Kidney tubule cell (primary cell): Measurements from ENCODE around the gene UBE2Q1.

Experiments used
- DNase-seq: peaks from one replicate; pipeline ENCODE4 v3.0.0-alpha.2; 2018; ENCODE audit warnings: low spot score

UBE2Q1 gene

DNA sequence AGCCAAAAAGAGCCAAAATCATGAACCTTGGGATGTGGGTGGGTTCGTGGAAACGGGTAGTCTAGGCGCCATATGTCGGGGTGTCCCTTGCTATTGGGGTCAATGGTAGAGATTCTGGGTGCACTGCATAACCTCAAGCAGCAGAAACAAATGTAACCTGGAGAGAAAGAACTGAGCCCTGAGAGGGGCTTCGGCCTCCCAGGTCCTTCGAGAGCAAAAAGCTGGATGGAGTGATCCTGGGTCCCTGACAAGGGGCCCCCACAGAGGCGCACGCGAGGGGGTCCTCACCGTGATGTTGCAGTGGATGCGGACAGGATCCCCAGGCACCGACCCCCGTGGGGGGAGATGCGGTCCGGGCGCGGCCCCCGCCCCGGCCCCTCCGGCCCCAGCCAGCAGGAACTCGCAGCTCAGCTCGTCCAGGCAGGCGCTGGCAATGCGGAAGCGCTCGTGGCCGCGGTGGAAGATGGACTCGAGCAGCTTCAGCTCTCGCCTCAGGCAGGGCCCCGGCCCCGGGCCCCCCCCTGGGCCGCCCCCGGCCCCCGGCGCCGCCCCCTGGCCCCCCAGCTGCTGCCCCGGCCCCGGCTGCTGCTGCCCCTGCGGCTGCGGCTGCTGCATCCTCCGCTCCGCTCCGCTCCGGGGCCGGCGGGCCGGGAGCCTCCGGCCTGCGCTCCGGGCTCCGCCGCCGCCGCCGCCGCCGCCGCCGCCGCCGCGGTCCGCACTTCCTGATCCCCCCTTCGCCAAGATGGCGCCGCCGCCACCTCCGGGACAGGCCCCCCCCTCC, at the start of gene UBE2Q1:
Gene UBE2Q1, minus strand, starts transcription at position 724 of the 781 bp plus-strand sequence. Its CDS starts 109 bp downstream, at position 615.
- peak; percentile 39 for DNase-seq

- peak; percentile 96 for DNase-seq
These were observed 49.3 kb upstream of the UBE2Q1 start, which contains the start of gene ADAR for GRCh38 chr1:154607609-154608396. TSS of gene ADAR (minus strand) at chr1:154608186. CDS start at chr1:154608006, 180 bp downstream.

DNA sequence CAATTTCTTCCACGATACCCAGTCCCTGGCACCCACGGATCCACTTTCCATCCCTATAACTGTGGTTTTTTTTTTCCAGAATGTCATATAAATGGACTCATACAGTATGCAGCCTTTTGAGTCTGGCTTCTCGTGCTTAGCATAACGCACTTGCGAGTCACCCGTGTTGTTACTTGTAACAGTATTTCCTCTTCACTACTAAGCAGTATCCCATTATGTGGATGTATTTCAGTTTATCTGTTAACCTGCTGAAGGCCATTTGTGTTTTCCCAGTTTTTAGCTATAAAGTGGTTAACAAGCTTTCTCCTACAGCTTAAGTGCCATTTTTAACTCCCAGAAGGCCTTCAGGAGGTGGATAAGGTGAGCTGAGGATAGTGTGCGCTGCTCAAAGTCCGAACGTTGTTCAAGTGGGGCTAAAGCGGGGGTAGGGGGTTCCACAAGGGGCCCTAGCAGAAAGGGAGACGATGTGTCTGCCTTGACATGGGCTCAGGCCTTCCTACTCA, 48.7 kb upstream of the UBE2Q1 start:
- peak; percentile 54 for DNase-seq

DNA sequence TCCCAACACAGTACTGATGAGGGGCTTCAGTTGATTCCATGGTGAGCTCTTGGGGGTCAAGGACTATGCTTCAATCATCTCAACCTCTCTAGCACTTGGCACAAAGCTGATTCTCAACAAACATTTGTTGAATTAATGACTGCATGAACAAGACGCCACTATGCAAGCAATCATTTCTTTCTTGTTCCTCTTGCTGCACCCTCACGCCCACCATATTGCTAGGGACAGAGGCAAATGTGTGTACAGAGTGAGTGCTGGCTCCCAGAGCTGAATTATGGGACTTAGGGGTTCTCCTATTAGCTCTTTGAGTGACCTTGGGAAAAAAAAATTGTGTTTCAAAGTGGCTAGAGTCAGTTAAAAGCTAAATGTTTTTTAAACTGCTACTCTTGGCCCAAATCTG, 47.1 kb upstream of the UBE2Q1 start:
- no peak for DNase-seq

DNA sequence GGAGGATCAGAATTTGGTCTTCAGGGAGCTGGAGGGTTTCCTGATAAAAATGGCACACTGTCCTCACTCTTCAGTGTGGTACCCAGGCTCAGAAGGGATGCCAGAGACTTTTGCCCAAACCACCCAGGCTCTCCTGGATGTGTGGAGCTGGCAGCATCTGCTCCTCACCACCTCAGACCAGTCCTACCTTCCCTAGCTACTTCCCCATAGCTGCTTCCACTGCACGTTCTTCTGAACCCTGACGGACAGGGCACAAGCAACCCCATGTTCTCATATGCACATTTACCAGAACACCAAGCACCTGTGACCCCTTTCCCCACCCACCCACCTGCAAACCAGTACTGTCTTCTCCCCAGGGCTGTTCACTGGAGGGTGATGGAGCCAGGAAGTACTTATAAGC, 44.9 kb upstream of the UBE2Q1 start:
- no peak for DNase-seq

DNA sequence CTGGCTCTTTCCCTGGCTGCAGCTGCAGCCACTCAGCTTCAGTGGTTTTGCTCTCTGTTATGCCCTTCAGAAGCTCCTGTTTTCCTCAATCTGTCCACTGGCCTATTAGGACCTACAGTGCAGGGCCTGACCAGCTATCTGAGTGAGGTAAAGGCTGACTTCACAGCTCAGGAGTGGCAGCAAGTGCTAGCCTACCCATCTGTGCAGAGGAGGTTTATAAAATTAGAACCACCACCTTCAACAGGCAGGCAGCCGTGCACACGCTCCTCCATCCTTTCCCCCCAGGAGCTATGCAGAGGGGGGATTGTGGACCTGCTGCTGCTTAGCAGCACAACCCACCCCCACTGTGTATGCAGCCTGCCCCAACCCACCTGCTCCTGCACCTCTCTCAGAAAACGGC, 41.2 kb upstream of the UBE2Q1 start:
- DNase-seq: no peak

DNA sequence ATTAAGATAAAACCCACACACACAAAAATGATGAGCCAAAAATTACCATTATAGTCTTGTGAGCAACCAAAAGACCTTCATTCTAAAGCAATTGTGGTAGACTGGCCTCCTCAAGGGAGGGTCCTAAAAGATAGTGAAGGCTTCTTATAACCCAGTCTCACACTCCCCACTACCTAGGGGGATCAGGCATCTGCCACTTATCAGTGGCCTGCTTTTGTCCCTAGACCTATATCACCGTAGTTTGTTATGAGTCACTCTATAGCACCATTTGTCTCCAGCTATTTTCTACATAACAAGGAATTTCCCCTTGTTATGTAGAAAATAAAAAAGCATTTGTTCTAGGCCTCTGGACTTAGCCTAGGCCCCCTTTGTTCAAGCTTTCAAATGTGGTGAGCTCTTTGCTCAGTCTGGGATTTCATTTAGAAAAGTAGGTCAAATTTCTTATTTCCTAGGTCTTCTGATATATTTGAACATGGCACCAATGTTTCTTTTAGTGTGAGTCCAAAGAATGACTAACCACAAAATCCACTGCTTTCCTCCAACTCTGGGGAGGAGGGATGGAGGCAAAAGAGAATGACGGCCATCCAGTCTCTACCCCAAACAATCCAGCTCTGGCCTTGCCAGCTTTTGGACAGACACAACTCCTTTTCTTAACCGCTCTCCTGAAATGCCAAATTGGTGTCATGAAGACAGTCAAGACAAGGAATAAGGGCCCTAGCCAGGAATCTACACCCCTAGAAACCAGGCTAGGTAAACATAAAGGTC, 40.6 kb upstream of the UBE2Q1 start:
- no peak for DNase-seq

- DNase-seq: peak; percentile 66
These were observed 37.2 kb upstream of the UBE2Q1 start for GRCh38 chr1:154595621-154596020.

GRCh38 chr1:154594811-154595210, 36.3 kb upstream of the UBE2Q1 start:
- no peak for DNase-seq

- no peak for DNase-seq
These were observed 34.9 kb upstream of the UBE2Q1 start for GRCh38 chr1:154593390-154593789.

GRCh38 chr1:154591206-154591605, 32.7 kb upstream of the UBE2Q1 start:
- no peak for DNase-seq

GRCh38 chr1:154590756-154591155, 32.3 kb upstream of the UBE2Q1 start:
- no peak for DNase-seq

DNA sequence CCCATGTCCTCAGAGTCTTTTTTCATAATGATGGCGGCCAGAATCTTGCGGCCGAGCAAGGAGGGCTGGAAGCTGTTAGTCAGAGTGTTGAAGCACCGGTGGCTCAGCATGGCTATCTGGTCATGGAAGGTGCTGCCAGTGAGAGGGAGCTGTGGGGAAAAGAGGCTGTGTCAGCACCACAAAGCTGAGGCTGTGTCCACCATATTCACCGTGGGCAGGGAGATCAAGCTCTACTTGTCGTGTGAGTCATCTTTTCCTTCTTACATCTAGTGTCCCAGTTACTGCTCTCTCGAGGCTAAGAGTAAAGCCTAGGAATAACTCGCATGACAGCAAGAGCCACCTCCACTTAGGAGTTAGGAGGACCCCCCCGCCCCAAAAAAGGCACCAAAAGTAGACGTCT, 31.3 kb upstream of the UBE2Q1 start:
- no peak for DNase-seq

- no peak for DNase-seq
These were observed 28.2 kb upstream of the UBE2Q1 start for GRCh38 chr1:154586641-154587040.

DNA sequence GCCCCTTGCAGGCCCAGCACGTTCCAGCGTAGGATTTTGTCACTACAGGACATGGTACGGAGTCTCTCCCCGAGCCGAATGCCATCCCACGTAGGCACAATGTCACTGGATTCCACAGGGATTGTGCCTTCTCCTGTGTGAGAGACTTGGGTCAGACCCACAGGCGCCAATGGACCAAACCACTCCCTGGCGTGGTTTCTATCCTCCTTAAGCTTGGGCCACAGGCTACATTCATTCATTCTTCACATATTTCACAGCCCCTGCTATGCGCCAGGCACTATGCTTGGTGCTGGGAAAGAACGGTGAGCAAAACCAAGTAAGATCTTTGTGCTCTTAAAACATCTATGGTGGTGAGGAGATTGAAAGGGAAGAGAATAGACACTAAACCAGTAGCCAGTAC, 27.8 kb upstream of the UBE2Q1 start:
- no peak for DNase-seq

DNA sequence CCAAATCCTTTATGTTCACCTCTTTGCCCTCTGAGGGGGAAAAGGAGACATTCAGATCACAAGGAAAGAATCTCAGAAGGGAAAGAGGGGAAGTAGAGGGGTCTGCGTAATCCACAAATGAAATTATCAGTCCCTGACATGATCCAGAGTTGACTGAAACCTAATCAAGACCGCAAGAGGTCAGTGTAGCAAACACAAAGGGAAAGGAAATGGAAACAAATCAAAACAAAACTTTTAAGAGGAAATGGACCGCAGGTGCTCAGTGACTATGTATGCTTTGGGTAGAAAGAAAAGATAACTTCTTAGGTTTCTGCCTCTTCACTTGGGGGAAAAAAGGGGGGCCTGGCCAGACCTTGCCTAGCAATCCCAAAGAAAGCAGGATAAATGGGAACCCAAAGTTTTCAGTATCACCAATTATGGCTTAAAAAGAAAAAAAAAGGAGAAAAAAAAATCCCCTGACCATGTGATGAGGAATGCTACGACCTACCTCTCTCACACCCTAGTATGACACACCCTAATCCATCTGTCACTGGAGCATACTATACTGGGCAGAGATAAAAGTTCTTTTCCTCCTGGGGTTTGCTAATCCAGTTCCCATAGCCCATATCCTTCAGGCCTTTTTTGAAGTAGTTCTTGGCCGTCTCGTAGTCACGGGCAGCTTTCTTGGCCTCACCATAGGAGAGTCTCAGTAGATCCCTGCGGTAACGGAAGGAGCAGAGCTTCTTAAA, 26.0 kb upstream of the UBE2Q1 start:
- DNase-seq: no peak

DNA sequence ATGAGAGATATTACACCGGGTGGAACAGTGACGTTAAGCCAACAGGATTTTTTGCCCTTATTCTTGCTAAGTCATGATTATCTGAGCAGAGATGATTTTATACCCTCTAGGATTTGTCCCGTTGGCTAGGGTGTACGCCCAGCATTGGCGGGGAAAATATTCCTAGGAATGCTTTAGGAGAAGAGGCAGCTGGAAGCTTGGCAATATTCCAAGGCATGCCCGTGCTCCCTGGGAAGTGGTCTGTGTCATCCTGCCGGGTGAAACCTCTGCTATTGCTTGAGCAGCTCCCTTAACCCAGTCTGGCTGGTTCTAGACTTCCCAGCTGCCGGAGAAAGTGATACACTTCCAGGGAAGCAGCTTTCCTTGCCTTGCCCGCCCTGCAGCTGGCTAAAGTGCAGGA, 25.3 kb upstream of the UBE2Q1 start:
- DNase-seq: peak; percentile 48

- no peak for DNase-seq
These were observed 24.4 kb upstream of the UBE2Q1 start for GRCh38 chr1:154582885-154583284.

DNA sequence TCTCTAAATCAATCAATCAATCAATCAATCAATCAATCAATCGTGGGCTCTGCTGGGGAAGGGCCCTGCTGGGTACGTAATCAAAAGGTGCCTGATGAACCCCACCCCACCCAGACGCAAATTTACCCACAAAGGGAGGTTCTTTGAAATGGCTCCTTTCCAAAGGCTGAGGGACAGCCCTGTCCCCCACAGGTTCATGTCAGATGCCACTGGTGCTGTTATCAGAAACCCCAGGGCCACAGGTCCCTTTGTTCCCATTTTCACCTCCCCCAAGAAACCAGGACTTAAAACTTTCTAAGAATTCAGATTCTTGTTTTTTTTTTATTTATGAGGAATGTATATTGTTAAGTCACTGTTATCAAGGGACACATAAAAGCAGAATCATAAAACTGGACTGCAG, 23.3 kb upstream of the UBE2Q1 start:
- no peak for DNase-seq

DNA sequence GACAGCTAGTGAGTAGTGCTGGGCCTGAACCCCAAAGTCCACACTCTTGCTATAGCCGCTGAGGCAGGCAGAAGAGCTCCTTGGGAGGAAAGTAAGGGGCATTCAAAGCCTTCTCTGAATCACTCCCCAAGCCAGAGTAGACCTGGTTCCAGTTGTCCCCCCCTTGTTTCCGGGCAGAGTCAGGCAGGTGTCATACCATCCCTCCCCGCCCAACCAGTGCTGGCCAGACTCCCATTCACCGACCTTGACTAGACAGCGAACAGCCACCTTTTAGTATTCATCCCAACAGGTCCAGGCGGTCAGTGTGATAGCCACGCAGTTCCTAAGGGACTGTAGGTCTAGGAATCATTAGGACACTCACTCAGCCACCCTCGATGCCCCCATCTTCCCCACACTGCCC, 20.9 kb upstream of the UBE2Q1 start:
- DNase-seq: no peak

DNA sequence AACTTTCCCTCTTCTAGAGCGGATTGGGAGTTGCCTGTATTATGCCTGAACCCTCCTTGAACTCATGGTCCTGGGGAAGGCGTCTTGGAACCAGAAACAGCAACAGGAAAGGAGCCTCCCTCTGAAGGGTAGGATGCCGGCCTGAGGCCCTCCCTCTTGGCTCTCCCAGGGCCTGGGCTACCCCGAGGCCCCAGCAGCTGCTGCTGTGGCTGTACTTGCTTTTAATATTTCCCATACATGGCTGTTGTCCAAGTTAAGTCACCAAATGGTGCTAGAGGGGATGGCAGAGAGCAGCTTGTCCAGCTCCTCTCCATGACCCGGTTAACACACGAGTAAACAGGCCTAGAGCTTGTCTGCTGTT, 19.6 kb upstream of the UBE2Q1 start:
- DNase-seq: no peak
